Stomach (tissue), 9 donors: Measurements from ENCODE around the gene OR2B2. TPM values are rescaled to one million over a fixed set of nuclear protein-coding genes. Genes with fewer than 3 reads are reported as not detected.

Source experiments
- DNase-seq, 2 donors: peaks; one replicate each; pipeline versions ENCODE4 v3.0.0 to v3.0.0-alpha.2; 2013 to 2019
- H3K27ac ChIP-seq, 5 donors: fragments of 200-600 bp in 4 of 5; sonication (generic) in 4 of 5; one replicate each; pipeline ENCODE4 v1.5.1; 2013 to 2019; ENCODE audit warnings: mild to moderate bottlenecking in 1 of 5, moderate library complexity in 1 of 5
- H3K27me3 ChIP-seq, 3 donors: fragments of 200-600 bp; sonication (generic); one replicate each; pipeline ENCODE4 v1.5.1; 2017 to 2019; ENCODE audit warnings: mixed run types in 1 of 3
- H3K36me3 ChIP-seq, 4 donors: fragments of 200-600 bp; sonication (generic); 1 replicate in 3 of 4; 2 replicates in 1 of 4; pipeline ENCODE4 v1.5.1; 2016 to 2019
- H3K4me1 ChIP-seq, 4 donors: fragments of 200-600 bp; sonication (generic); one replicate each; pipeline ENCODE4 v1.5.1; 2016 to 2019
- H3K4me3 ChIP-seq, 4 donors: fragments of 200-600 bp; sonication (generic) in 3 of 4; one replicate each; pipeline ENCODE4 v1.5.1; 2016 to 2019; ENCODE audit warnings: mild to moderate bottlenecking in 1 of 4
- H3K9me3 ChIP-seq, 4 donors: fragments of 200-600 bp; sonication (generic); one replicate each; pipeline ENCODE4 v1.5.1; 2016 to 2019
- EP300 ChIP-seq: sonication (generic); formaldehyde crosslinking; IDR thresholded peaks from one replicate; pipeline ENCODE4 v1.6.1; 2017; ENCODE audit warnings: antibody characterized with exemption
- POLR2A ChIP-seq, 4 donors: fragments of 450-650 bp; IDR thresholded peaks; one replicate each; pipeline ENCODE4 v1.6.1; 2016; ENCODE audit warnings: antibody characterized with exemption in 4 of 4, control low read depth in 2 of 4, mild to moderate bottlenecking in 1 of 4, moderate library complexity in 1 of 4
- POLR2AphosphoS5 ChIP-seq, 3 donors: sonication (generic); formaldehyde crosslinking; IDR thresholded peaks; one replicate each; pipeline ENCODE4 v1.6.1; 2016; ENCODE audit warnings: antibody characterized with exemption in 3 of 3
- WGBS, 5 donors: extraction: QIAGEN DNeasy Blood & Tissue Kit in 3 of 5; methylation state at CpG; one replicate each; pipeline versions ENCODE4 v1.1.5 to v1.1.7; 2013 to 2018; 5-methylcytosine and 5-hydroxymethylcytosine counted together
- intact Hi-C: fragments of 100-400 bp; cut with DNase I; formaldehyde crosslinking; loops from one replicate; pipeline ENCODE4 v1.15.1; 2023; ENCODE audit warnings: low total_unique reads
- polyA plus RNA-seq, 3 donors: library from polyadenylated mRNA; stranded (reverse); fragments of 200-250 nt; gene quantifications; one replicate each; pipeline ENCODE4 v1.2.3, GENCODE V29; 2013
- total RNA-seq, 5 donors: library from RNA; depleted of rRNA; stranded (reverse); fragments of >200 nt; gene quantifications; one replicate each; pipeline versions ENCODE4 v1.1.0 to v1.2.3, GENCODE V29; 2014 to 2016
- TF ChIP-seq, protein P1 (sequence below), 7 experiments: fragments of 450-650 bp in 4 of 7; fragments of 200-600 bp in 3 of 7; sonication (generic) in 3 of 7; IDR thresholded peaks; one replicate each; pipeline ENCODE4 v1.5.1; 2016 to 2019; ENCODE audit warnings: antibody characterized with exemption in 7 of 7, control low read depth in 2 of 7, mild to moderate bottlenecking in 1 of 7
- donor health status: healthy with polysubstance abuse.
- donor health status: Bipolar disorder and iron deficiency.
- donor health status: healthy.

The OR2B2 gene
- total and polyA plus RNA-seq, 8 donors: not detected

GRCh38 chr6:27894839-27895762, 17.1 kb downstream of the OR2B2 start:
- intact Hi-C loops: loop anchor here (10.0 kb wide), 2 partner anchors 120 to 730 kb away; no protein-coding TSS in a partner anchor
- WGBS, 5 donors: 0 to 1% (median 0%) methylated on average over 28 of the region's 28 CpGs
- Histone ChIP-seq H3K27me3 (peaks cover 0 to 34% (median 0%) of the 10 kb centered on the region in 3 donors), H3K27ac (peak overlapping the region; percentile 52 to 94 (median 88)), H3K4me3 (peak overlapping the region; percentile 54 to 65 (median 60)), H3K4me1 (peaks cover 14 to 53% (median 40%) of the 10 kb centered on the region in 4 donors), H3K36me3 (no peaks in the 10 kb centered on the region), H3K9me3 (no peaks in the 10 kb centered on the region)
- TF ChIP-seq POLR2A (IDR thresholded peaks at IDR 0.05): peak in 1 of 4 donors; percentile 35
- no peak for TF ChIP-seq EP300
- TF ChIP-seq, protein P1, sequence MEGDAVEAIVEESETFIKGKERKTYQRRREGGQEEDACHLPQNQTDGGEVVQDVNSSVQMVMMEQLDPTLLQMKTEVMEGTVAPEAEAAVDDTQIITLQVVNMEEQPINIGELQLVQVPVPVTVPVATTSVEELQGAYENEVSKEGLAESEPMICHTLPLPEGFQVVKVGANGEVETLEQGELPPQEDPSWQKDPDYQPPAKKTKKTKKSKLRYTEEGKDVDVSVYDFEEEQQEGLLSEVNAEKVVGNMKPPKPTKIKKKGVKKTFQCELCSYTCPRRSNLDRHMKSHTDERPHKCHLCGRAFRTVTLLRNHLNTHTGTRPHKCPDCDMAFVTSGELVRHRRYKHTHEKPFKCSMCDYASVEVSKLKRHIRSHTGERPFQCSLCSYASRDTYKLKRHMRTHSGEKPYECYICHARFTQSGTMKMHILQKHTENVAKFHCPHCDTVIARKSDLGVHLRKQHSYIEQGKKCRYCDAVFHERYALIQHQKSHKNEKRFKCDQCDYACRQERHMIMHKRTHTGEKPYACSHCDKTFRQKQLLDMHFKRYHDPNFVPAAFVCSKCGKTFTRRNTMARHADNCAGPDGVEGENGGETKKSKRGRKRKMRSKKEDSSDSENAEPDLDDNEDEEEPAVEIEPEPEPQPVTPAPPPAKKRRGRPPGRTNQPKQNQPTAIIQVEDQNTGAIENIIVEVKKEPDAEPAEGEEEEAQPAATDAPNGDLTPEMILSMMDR (IDR thresholded peaks at IDR 0.05): peak in 5 of 7 experiments; percentile 53 to 90 (median 67)
- peak in 2 of 3 donors; percentile 35 to 54 for TF ChIP-seq POLR2AphosphoS5 (IDR thresholded peaks at IDR 0.05)
- peak; percentile 49 to 94 for DNase-seq

DNA sequence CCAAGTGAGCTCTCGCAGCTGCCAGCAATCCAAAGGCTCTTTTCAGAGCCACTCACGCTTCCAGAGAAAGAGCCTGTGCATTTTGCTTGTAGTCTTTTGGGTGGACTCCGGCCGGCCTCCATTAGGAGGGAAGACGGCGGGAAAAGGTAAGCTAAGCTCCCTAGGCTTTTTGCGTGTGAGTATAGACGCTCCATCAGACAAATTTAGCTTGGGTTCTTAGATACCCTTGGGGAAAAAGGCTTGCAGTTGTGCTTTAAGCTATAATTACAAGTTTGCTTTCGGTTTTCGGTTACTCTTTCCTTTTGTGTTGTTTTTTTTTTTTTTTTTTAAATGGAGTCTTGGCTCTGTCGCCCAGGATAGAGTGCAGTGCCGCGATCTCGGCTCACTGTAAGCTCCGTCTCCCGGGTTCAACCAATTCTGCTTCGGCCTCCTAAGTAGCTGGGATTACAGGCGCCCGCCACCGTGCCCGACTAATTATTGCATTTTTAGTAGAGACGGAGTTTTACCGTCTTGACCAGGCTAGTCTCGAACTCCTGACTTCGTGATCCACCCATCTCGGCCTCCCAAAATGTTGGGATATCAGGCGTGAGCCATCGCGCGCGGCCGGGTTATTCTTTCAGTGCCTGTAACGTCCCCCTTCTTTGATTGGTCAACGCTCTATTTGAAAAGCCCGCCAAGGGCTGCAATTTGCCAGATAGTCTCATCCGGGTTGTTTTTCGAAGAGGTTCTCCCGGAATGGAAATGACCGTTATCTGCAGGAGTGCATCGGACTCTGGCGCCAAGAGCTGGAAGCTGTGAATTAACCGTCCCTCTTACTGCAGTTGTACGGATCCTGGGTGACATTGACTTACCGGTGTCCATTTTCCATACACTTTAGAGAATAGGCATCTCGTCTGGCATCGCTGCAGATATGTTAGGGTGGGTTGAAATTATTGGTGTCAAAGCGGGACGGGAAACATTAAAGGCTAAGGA, 18.1 kb downstream of the OR2B2 start:
- H3K27me3 ChIP-seq: peaks cover 0 to 44% (median 0%) of the 10 kb centered on the region in 3 donors
- H3K4me1 ChIP-seq: peaks cover 16 to 56% (median 42%) of the 10 kb centered on the region in 4 donors
- peak overlapping the region; percentile 70 to 94 (median 88) for H3K27ac ChIP-seq
- peak in 2 of 3 donors; percentile 46 to 61 for TF ChIP-seq POLR2AphosphoS5 (IDR thresholded peaks at IDR 0.05)
- TF ChIP-seq POLR2A (IDR thresholded peaks at IDR 0.05): no peak
- no peak for TF ChIP-seq EP300
- intact Hi-C loops: loop anchor here (10.0 kb wide), 2 partner anchors 119 to 729 kb away; no protein-coding TSS in a partner anchor
- WGBS, 5 donors: 0 to 1% (median 1%) methylated on average over 48 of the region's 48 CpGs
- no peaks in the 10 kb centered on the region for H3K9me3 ChIP-seq
- peak; percentile 81 to 96 for DNase-seq
- peak overlapping the region; percentile 54 to 65 (median 60) for H3K4me3 ChIP-seq
- H3K36me3 ChIP-seq: no peaks in the 10 kb centered on the region

- H3K9me3 ChIP-seq: no peaks in the 10 kb centered on the region
- intact Hi-C loops: loop anchor here (10.0 kb wide), 2 partner anchors 118 to 728 kb away; no protein-coding TSS in a partner anchor
- WGBS, 5 donors: 0 to 1% (median 1%) methylated on average over 37 to 41 of the region's 41 CpGs
- H3K36me3 ChIP-seq: no peaks in the 10 kb centered on the region
- H3K4me3 ChIP-seq: peak overlapping the region; percentile 54 to 65 (median 60)
- peak; percentile 92 to 98 for DNase-seq
- H3K27ac ChIP-seq: peak overlapping the region; percentile 83 to 94 (median 88)
- TF ChIP-seq EP300 (no peak), POLR2A (IDR thresholded peaks at IDR 0.05) (peak in 2 of 4 donors; percentile 62 to 92), POLR2AphosphoS5 (IDR thresholded peaks at IDR 0.05) (peak; percentile 51 to 100 (median 99))
- TF ChIP-seq, protein P1 (IDR thresholded peaks at IDR 0.05): no peak
- H3K27me3 ChIP-seq: peaks cover 0 to 47% (median 0%) of the 10 kb centered on the region in 3 donors
- H3K4me1 ChIP-seq: peaks cover 16 to 56% (median 42%) of the 10 kb centered on the region in 4 donors
These were observed 18.9 kb downstream of the OR2B2 start for GRCh38 chr6:27893059-27893835.

GRCh38 chr6:27892649-27893058, 19.5 kb downstream of the OR2B2 start:
- no peaks in the 10 kb centered on the region for H3K9me3 ChIP-seq
- no peak for DNase-seq
- 1 to 3% (median 2%) methylated on average over 26 of the region's 26 CpGs for WGBS, 5 donors
- TF ChIP-seq, protein P1 (IDR thresholded peaks at IDR 0.05): no peak
- TF ChIP-seq POLR2AphosphoS5 (IDR thresholded peaks at IDR 0.05) (no peak), POLR2A (IDR thresholded peaks at IDR 0.05) (no peak), EP300 (no peak)
- H3K4me3 ChIP-seq: peak overlapping the region; percentile 54 to 65 (median 60)
- peaks cover 16 to 56% (median 42%) of the 10 kb centered on the region in 4 donors for H3K4me1 ChIP-seq
- intact Hi-C loops: loop anchor here (10.0 kb wide), 2 partner anchors 118 to 728 kb away; no protein-coding TSS in a partner anchor
- H3K27me3 ChIP-seq: peaks cover 0 to 53% (median 0%) of the 10 kb centered on the region in 3 donors
- no peaks in the 10 kb centered on the region for H3K36me3 ChIP-seq
- H3K27ac ChIP-seq: peak overlapping the region; percentile 83 to 94 (median 88)
